ENCODE data around the gene CITED4. TPM values are rescaled to one million over a fixed set of nuclear protein-coding genes. Genes with fewer than 3 reads are reported as not detected.
"Not testable (repeated sequence)": the region's sequence is repeated elsewhere in the genome, so short reads cannot be mapped to it uniquely, and the experiment has no call there.

Gene CITED4
- total RNA-seq, 1 donor from 2014 or later: 101 TPM

GRCh38 chr1:40898431-40898901 is 36.3 kb upstream of the CITED4 start:
- DNase-seq (ENCODE audit: extremely low spot score, unreplicated experiment): no peak
- no peak for TF ChIP-seq CTCF (conservative IDR thresholded peaks at IDR 0.05)
- Mint-ChIP-seq H3K4me1 (ENCODE audit: unreplicated experiment) (peaks cover 24% of the 10 kb centered on the region), H3K9me3 (no peaks in the 10 kb centered on the region), H3K27ac (peak overlapping the region; percentile 95), H3K27me3 (no peaks in the 10 kb centered on the region), H3K36me3 (no peaks in the 10 kb centered on the region), H3K4me3 (no peak overlapping the region)

- Mint-ChIP-seq H3K4me3 (no peak overlapping the region), H3K4me1 (ENCODE audit: unreplicated experiment) (peaks cover 16% of the 10 kb centered on the region), H3K27me3 (no peaks in the 10 kb centered on the region), H3K36me3 (no peaks in the 10 kb centered on the region), H3K9me3 (no peaks in the 10 kb centered on the region), H3K27ac (peak overlapping the region; percentile 95)
- DNase-seq (ENCODE audit: extremely low spot score, unreplicated experiment): no peak
- no peak for TF ChIP-seq CTCF (conservative IDR thresholded peaks at IDR 0.05)
Observed at GRCh38 chr1:40897513-40897912, 35.4 kb upstream of the CITED4 start.

GRCh38 chr1:40896482-40896881 is 34.3 kb upstream of the CITED4 start:
- H3K27me3 Mint-ChIP-seq: no peaks in the 10 kb centered on the region
- peaks cover 7% of the 10 kb centered on the region for H3K4me1 Mint-ChIP-seq (ENCODE audit: unreplicated experiment)
- no peaks in the 10 kb centered on the region for H3K9me3 Mint-ChIP-seq
- no peaks in the 10 kb centered on the region for H3K36me3 Mint-ChIP-seq
- no peak for DNase-seq (ENCODE audit: extremely low spot score, unreplicated experiment)
- no peak overlapping the region for H3K4me3 Mint-ChIP-seq
- no peak for TF ChIP-seq CTCF (conservative IDR thresholded peaks at IDR 0.05)
- no peak overlapping the region for H3K27ac Mint-ChIP-seq

GRCh38 chr1:40895601-40896000 is 33.4 kb upstream of the CITED4 start:
- no peak overlapping the region for H3K27ac Mint-ChIP-seq
- H3K4me3 Mint-ChIP-seq: no peak overlapping the region
- DNase-seq (ENCODE audit: extremely low spot score, unreplicated experiment): no peak
- H3K9me3 Mint-ChIP-seq: no peaks in the 10 kb centered on the region
- no peaks in the 10 kb centered on the region for H3K36me3 Mint-ChIP-seq
- no peaks in the 10 kb centered on the region for H3K27me3 Mint-ChIP-seq
- H3K4me1 Mint-ChIP-seq (ENCODE audit: unreplicated experiment): peaks cover 7% of the 10 kb centered on the region
- no peak for TF ChIP-seq CTCF (conservative IDR thresholded peaks at IDR 0.05)

GRCh38 chr1:40894858-40895257 is 32.7 kb upstream of the CITED4 start:
- not testable (repeated sequence) for H3K27ac Mint-ChIP-seq; H3K27me3 Mint-ChIP-seq; H3K36me3 Mint-ChIP-seq; DNase-seq (ENCODE audit: extremely low spot score, unreplicated experiment); H3K9me3 Mint-ChIP-seq; H3K4me3 Mint-ChIP-seq; H3K4me1 Mint-ChIP-seq (ENCODE audit: unreplicated experiment)

- H3K4me3 Mint-ChIP-seq: no peak overlapping the region
- no peak for DNase-seq (ENCODE audit: extremely low spot score, unreplicated experiment)
- no peaks in the 10 kb centered on the region for H3K36me3 Mint-ChIP-seq
- H3K4me1 Mint-ChIP-seq (ENCODE audit: unreplicated experiment): peaks cover 7% of the 10 kb centered on the region
- TF ChIP-seq CTCF (conservative IDR thresholded peaks at IDR 0.05): no peak
- no peak overlapping the region for H3K27ac Mint-ChIP-seq
- no peaks in the 10 kb centered on the region for H3K27me3 Mint-ChIP-seq
- H3K9me3 Mint-ChIP-seq: no peaks in the 10 kb centered on the region
Observed at GRCh38 chr1:40894455-40894854, 32.3 kb upstream of the CITED4 start.
